Measurements from ENCODE around the gene PLXNA4. TPM values are rescaled to one million over a fixed set of nuclear protein-coding genes. Genes with fewer than 3 reads are reported as not detected.

Gene PLXNA4
- total RNA-seq, 1 donor from 2014 or later = 0.38 TPM

DNA sequence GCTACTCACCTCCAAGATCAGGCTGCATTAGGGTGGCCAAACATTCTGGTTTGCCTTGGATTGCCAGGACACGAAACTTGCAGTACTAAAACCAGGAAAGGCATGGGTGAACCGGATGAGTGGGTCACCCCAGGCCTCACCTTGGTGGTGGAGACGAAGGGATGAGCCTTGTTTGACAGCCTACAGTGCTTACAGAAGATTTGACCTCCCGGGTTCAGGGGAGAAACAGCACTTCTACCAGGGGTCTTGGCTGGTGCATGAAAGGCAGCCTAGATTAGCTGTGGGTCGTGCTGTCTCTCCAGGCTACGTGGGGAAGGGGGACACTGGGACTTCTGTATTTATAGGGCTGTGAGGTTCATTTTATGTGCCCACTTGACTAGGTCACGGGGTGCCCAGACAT, 469.8 kb downstream of the PLXNA4 start:
- Mint-ChIP-seq H3K4me1 (ENCODE audit: low read depth) (no peaks in the 10 kb centered on the region), H3K4me3 (ENCODE audit: low read depth) (no peak overlapping the region), H3K36me3 (ENCODE audit: insufficient read depth) (no peaks in the 10 kb centered on the region), H3K27me3 (no peaks in the 10 kb centered on the region), H3K27ac (no peak overlapping the region), H3K9me3 (ENCODE audit: low read depth) (no peaks in the 10 kb centered on the region)
- TF ChIP-seq, protein P1, sequence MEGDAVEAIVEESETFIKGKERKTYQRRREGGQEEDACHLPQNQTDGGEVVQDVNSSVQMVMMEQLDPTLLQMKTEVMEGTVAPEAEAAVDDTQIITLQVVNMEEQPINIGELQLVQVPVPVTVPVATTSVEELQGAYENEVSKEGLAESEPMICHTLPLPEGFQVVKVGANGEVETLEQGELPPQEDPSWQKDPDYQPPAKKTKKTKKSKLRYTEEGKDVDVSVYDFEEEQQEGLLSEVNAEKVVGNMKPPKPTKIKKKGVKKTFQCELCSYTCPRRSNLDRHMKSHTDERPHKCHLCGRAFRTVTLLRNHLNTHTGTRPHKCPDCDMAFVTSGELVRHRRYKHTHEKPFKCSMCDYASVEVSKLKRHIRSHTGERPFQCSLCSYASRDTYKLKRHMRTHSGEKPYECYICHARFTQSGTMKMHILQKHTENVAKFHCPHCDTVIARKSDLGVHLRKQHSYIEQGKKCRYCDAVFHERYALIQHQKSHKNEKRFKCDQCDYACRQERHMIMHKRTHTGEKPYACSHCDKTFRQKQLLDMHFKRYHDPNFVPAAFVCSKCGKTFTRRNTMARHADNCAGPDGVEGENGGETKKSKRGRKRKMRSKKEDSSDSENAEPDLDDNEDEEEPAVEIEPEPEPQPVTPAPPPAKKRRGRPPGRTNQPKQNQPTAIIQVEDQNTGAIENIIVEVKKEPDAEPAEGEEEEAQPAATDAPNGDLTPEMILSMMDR (IDR thresholded peaks at IDR 0.05; ENCODE audit: unreplicated experiment) = no peak
- no peak for DNase-seq (ENCODE audit: low spot score, unreplicated experiment)

DNA sequence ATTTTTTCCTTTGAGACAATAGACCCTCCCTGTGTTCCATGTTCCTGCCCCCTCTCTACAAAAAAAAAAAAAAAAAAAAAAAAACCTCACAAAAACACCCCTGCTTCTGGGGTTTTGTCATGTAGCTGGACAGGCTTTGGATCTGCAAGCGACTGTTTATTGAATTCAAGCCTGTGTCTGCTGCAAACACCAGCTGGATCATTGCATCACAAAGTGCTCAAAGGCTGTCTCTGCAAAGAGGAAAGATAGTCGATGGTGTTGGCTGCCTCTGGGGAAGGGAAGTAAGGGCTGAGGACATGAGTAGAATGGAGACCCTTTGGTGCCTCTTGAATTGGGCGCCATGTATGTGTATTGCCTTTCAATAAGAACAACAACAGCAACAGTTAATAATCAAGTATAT, 471.2 kb downstream of the PLXNA4 start:
- TF ChIP-seq, protein P1 (IDR thresholded peaks at IDR 0.05; ENCODE audit: unreplicated experiment) = no peak
- no peak overlapping the region for H3K27ac Mint-ChIP-seq
- peaks cover 6% of the 10 kb centered on the region for H3K27me3 Mint-ChIP-seq
- no peak for DNase-seq (ENCODE audit: low spot score, unreplicated experiment)
- no peaks in the 10 kb centered on the region for H3K9me3 Mint-ChIP-seq (ENCODE audit: low read depth)
- no peaks in the 10 kb centered on the region for H3K36me3 Mint-ChIP-seq (ENCODE audit: insufficient read depth)
- H3K4me1 Mint-ChIP-seq (ENCODE audit: low read depth) = no peaks in the 10 kb centered on the region
- H3K4me3 Mint-ChIP-seq (ENCODE audit: low read depth) = no peak overlapping the region

DNA sequence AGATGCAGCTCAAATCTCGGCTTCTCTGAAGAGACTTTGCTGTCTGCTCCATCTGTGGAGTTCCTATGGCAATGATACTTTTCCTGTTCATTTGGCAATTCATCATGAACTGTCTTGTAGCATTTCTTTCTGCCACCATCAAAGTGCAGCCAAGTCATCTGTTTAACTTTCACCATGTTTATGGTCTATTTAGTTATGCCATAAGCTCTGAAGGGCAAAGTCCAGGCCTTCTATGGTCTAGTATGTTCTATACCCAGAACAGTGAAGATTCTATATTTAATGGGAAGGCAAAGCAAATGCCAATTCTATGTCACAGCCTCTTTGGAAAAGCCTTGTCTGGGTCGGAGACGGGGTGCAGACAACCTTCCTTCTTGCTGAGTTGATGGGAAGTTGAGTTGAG, 472.6 kb downstream of the PLXNA4 start:
- H3K36me3 Mint-ChIP-seq (ENCODE audit: insufficient read depth) = no peaks in the 10 kb centered on the region
- no peak for DNase-seq (ENCODE audit: low spot score, unreplicated experiment)
- no peaks in the 10 kb centered on the region for H3K4me1 Mint-ChIP-seq (ENCODE audit: low read depth)
- H3K27me3 Mint-ChIP-seq = peaks cover 11% of the 10 kb centered on the region
- no peaks in the 10 kb centered on the region for H3K9me3 Mint-ChIP-seq (ENCODE audit: low read depth)
- H3K4me3 Mint-ChIP-seq (ENCODE audit: low read depth) = no peak overlapping the region
- TF ChIP-seq, protein P1 (IDR thresholded peaks at IDR 0.05; ENCODE audit: unreplicated experiment) = no peak
- no peak overlapping the region for H3K27ac Mint-ChIP-seq

DNA sequence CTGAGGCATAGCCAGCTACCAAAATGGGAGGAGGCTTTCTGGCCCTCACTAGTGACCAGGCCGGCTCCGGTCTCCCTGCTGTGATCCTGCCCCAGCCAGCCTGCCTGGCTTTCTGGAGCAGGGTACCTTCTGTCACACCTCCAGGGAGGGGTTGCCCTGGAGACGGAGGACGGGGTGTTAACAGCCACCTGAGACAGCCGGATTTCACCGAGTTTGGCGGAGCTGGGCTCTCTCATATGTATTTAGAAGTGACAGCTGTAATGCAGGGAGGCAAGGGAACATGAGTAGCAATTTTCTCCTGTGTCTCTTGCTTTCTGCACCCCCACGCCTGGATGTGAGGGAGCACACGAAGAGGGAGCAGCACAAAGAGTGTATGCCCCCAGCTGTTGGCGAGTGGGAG, 473.3 kb downstream of the PLXNA4 start:
- TF ChIP-seq, protein P1 (IDR thresholded peaks at IDR 0.05; ENCODE audit: unreplicated experiment) = no peak
- no peaks in the 10 kb centered on the region for H3K36me3 Mint-ChIP-seq (ENCODE audit: insufficient read depth)
- peaks cover 13% of the 10 kb centered on the region for H3K27me3 Mint-ChIP-seq
- no peak for DNase-seq (ENCODE audit: low spot score, unreplicated experiment)
- H3K27ac Mint-ChIP-seq = no peak overlapping the region
- no peaks in the 10 kb centered on the region for H3K9me3 Mint-ChIP-seq (ENCODE audit: low read depth)
- H3K4me3 Mint-ChIP-seq (ENCODE audit: low read depth) = no peak overlapping the region
- H3K4me1 Mint-ChIP-seq (ENCODE audit: low read depth) = no peaks in the 10 kb centered on the region

DNA sequence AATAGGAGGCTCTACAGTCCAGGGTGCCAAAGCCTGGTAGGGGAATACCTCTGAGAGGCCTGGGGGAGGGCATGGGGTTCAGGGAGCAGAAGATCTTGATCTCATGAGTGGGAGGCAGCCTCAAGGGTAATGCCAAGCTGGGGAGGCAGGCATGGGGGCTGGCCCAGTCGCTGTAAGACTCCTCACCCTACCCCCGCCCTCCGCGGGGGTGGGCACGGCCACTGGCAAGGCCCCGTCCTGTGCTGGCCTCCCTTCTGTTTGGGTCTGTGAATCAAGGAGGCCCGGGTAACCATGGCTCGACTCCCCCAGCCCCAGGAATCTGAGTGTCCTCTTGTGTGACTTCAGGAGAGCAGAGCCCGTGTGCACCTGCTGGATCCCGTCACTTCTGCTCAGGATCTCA, 473.9 kb downstream of the PLXNA4 start:
- TF ChIP-seq, protein P1 (IDR thresholded peaks at IDR 0.05; ENCODE audit: unreplicated experiment) = no peak
- no peaks in the 10 kb centered on the region for H3K4me1 Mint-ChIP-seq (ENCODE audit: low read depth)
- no peak for DNase-seq (ENCODE audit: low spot score, unreplicated experiment)
- H3K4me3 Mint-ChIP-seq (ENCODE audit: low read depth) = no peak overlapping the region
- H3K9me3 Mint-ChIP-seq (ENCODE audit: low read depth) = no peaks in the 10 kb centered on the region
- no peak overlapping the region for H3K27ac Mint-ChIP-seq
- peaks cover 19% of the 10 kb centered on the region for H3K27me3 Mint-ChIP-seq
- H3K36me3 Mint-ChIP-seq (ENCODE audit: insufficient read depth) = no peaks in the 10 kb centered on the region

Measured in progenitor cell of endocrine pancreas (in vitro differentiated cells).